ENCODE results near the gene LIX1L. TPM values are rescaled to one million over a fixed set of nuclear protein-coding genes. Genes with fewer than 3 reads are reported as not detected.

LIX1L gene
- total RNA-seq, 1 donor from 2014 or later, result 13.6 TPM

GRCh38 chr1:145974721-145975120, 16.9 kb upstream of the LIX1L start:
- H3K9me3 ChIP-seq (ENCODE audit: low read depth), result no peaks in the 10 kb centered on the region
- H3K27me3 ChIP-seq, result no peaks in the 10 kb centered on the region
- peaks cover 13% of the 10 kb centered on the region for H3F3A ChIP-seq (ENCODE audit: low read depth)
- H3K27ac ChIP-seq, result no peak overlapping the region
- Mint-ChIP-seq H3K4me3 (no peak overlapping the region), H3K27ac (no peak overlapping the region), H3K4me1 (no peaks in the 10 kb centered on the region), H3K27me3 (ENCODE audit: insufficient read depth, low read depth) (no peaks in the 10 kb centered on the region), H3K9me3 (no peaks in the 10 kb centered on the region), H3K36me3 (no peaks in the 10 kb centered on the region)
- H2AFZ ChIP-seq (replicated peaks), result no peak overlapping the region
- no peaks in the 10 kb centered on the region for H4K20me1 ChIP-seq (ENCODE audit: low read depth)
- no peak overlapping the region for H3K4me2 ChIP-seq
- no peak for DNase-seq (ENCODE audit: low spot score)
- H3K36me3 ChIP-seq, result no peaks in the 10 kb centered on the region
- no peak overlapping the region for H3K4me3 ChIP-seq
- H3K9ac ChIP-seq, result no peak overlapping the region
- no peak for TF ChIP-seq EZH2phosphoT487 (IDR thresholded peaks at IDR 0.05)
- TF ChIP-seq, protein P1, sequence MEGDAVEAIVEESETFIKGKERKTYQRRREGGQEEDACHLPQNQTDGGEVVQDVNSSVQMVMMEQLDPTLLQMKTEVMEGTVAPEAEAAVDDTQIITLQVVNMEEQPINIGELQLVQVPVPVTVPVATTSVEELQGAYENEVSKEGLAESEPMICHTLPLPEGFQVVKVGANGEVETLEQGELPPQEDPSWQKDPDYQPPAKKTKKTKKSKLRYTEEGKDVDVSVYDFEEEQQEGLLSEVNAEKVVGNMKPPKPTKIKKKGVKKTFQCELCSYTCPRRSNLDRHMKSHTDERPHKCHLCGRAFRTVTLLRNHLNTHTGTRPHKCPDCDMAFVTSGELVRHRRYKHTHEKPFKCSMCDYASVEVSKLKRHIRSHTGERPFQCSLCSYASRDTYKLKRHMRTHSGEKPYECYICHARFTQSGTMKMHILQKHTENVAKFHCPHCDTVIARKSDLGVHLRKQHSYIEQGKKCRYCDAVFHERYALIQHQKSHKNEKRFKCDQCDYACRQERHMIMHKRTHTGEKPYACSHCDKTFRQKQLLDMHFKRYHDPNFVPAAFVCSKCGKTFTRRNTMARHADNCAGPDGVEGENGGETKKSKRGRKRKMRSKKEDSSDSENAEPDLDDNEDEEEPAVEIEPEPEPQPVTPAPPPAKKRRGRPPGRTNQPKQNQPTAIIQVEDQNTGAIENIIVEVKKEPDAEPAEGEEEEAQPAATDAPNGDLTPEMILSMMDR (IDR thresholded peaks at IDR 0.05), result no peak
- TF ChIP-seq EZH2 (IDR thresholded peaks at IDR 0.05), result no peak
- H3K4me1 ChIP-seq, result peaks cover 11% of the 10 kb centered on the region
- H3K79me2 ChIP-seq (ENCODE audit: low read depth), result no peaks in the 10 kb centered on the region

DNA sequence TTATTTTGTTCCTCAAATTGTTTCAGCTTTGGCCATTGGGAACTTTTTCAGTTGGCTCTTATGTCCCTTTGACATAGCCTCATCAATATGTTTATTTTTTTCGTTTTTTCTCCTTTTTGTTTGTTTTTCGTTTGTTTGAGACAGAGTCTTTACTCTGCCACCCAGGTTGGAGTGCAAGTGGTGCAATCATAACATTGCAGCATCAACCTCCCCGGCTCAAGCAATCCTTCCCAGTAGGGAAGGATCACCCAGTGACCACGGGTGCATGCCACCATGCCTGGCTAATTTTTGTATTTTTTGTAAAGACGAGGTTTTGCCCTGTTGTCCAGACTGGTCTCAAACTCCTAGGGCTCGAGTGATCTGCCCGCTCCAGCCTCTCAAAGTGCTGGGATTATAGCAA, 14.8 kb upstream of the LIX1L start:
- H3K9ac ChIP-seq, result no peak overlapping the region
- H3K4me1 ChIP-seq, result peaks cover under 1% of the 10 kb centered on the region
- H3K27ac ChIP-seq, result no peak overlapping the region
- H3K4me2 ChIP-seq, result no peak overlapping the region
- H3K36me3 ChIP-seq, result no peaks in the 10 kb centered on the region
- H3K27me3 ChIP-seq, result no peaks in the 10 kb centered on the region
- no peaks in the 10 kb centered on the region for H3F3A ChIP-seq (ENCODE audit: low read depth)
- Mint-ChIP-seq H3K4me3 (no peak overlapping the region), H3K27me3 (ENCODE audit: insufficient read depth, low read depth) (no peaks in the 10 kb centered on the region), H3K36me3 (peaks cover 2% of the 10 kb centered on the region), H3K27ac (no peak overlapping the region), H3K9me3 (peaks cover 3% of the 10 kb centered on the region), H3K4me1 (no peaks in the 10 kb centered on the region)
- H3K4me3 ChIP-seq, result no peak overlapping the region
- H4K20me1 ChIP-seq (ENCODE audit: low read depth), result no peaks in the 10 kb centered on the region
- TF ChIP-seq EZH2 (IDR thresholded peaks at IDR 0.05) (no peak), EZH2phosphoT487 (IDR thresholded peaks at IDR 0.05) (no peak)
- TF ChIP-seq, protein P1 (IDR thresholded peaks at IDR 0.05), result no peak
- H3K79me2 ChIP-seq (ENCODE audit: low read depth), result no peaks in the 10 kb centered on the region
- H2AFZ ChIP-seq (replicated peaks), result no peak overlapping the region
- H3K9me3 ChIP-seq (ENCODE audit: low read depth), result peaks cover under 1% of the 10 kb centered on the region
- DNase-seq (ENCODE audit: low spot score), result no peak

DNA sequence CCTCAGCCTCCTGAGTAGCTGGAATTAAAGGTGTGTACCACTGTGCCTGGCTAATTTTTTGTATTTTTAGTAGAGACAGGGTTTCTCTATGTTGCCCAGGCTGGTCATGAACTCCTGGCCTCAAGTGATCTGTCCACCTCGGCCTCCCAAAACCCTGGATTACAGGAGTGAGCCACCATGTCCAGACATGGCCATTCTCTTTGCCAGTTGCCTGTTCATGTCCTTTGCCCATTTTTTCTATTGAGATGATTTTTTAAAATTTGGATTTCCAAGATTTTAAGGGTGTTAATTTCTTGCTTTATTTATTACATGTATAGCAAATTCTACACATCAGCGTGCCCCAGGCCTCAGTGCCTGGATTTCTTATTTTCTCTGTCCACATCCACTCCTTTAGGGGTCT, 9.5 kb upstream of the LIX1L start:
- no peak overlapping the region for H3K27ac ChIP-seq
- H3K9me3 ChIP-seq (ENCODE audit: low read depth), result peaks cover 6% of the 10 kb centered on the region
- peaks cover 10% of the 10 kb centered on the region for H3K9me3 Mint-ChIP-seq
- H3K4me1 ChIP-seq, result peaks cover 13% of the 10 kb centered on the region
- H3K36me3 ChIP-seq, result no peaks in the 10 kb centered on the region
- no peak overlapping the region for H2AFZ ChIP-seq (replicated peaks)
- H3K36me3 Mint-ChIP-seq, result peaks cover 2% of the 10 kb centered on the region
- H3K27me3 ChIP-seq, result peaks cover 28% of the 10 kb centered on the region
- no peak overlapping the region for H3K4me3 Mint-ChIP-seq
- no peak for DNase-seq (ENCODE audit: low spot score)
- peaks cover 28% of the 10 kb centered on the region for H3K4me1 Mint-ChIP-seq
- H3K79me2 ChIP-seq (ENCODE audit: low read depth), result no peaks in the 10 kb centered on the region
- TF ChIP-seq EZH2 (IDR thresholded peaks at IDR 0.05), result no peak
- H3K4me3 ChIP-seq, result no peak overlapping the region
- peaks cover 4% of the 10 kb centered on the region for H3K27me3 Mint-ChIP-seq (ENCODE audit: insufficient read depth, low read depth)
- peaks cover 12% of the 10 kb centered on the region for H3F3A ChIP-seq (ENCODE audit: low read depth)
- no peak overlapping the region for H3K27ac Mint-ChIP-seq
- no peaks in the 10 kb centered on the region for H4K20me1 ChIP-seq (ENCODE audit: low read depth)
- H3K9ac ChIP-seq, result no peak overlapping the region
- no peak overlapping the region for H3K4me2 ChIP-seq

DNA sequence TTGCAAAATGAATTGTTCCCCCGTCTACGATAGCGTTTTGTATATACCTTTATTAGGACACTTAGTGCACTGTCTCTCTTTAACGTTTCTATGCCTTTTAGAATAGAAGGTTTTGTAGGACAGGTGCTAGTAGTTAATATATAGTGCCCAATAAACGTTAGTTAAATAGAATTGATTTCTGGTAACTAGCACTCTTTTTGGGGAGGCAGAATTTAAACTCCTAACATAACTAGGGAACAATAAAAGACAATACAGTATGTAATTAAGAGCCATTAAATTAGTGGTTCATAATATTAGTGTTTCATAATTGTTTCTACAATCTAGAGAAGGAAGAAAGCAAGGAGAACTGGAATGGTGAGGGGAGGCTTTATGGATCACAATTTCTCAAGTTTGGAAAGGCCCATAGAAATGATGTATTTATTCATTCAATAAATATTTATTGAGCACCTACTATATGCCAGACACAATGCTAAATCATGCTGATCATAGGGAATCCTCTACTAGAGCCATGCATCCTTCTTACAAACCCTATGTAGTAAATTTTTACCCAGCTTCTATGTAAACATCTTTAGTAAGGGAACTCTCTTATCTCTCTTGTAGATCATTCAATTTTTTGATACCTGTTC, 7.4 kb upstream of the LIX1L start:
- Histone ChIP-seq H3K27ac (no peak overlapping the region), H3K9me3 (ENCODE audit: low read depth) (peaks cover 6% of the 10 kb centered on the region), H3K36me3 (no peaks in the 10 kb centered on the region), H4K20me1 (ENCODE audit: low read depth) (no peaks in the 10 kb centered on the region), H3K9ac (no peak overlapping the region), H2AFZ (replicated peaks) (peak overlapping the region; percentile 93), H3K79me2 (ENCODE audit: low read depth) (no peaks in the 10 kb centered on the region), H3F3A (ENCODE audit: low read depth) (peaks cover 12% of the 10 kb centered on the region), H3K4me3 (peak overlapping the region; percentile 67), H3K4me1 (peaks cover 27% of the 10 kb centered on the region), H3K4me2 (peak overlapping the region; percentile 84), H3K27me3 (peaks cover 48% of the 10 kb centered on the region)
- peaks cover 40% of the 10 kb centered on the region for H3K4me1 Mint-ChIP-seq
- peak overlapping the region; percentile 36 for H3K27ac Mint-ChIP-seq
- H3K9me3 Mint-ChIP-seq, result peaks cover 10% of the 10 kb centered on the region
- H3K36me3 Mint-ChIP-seq, result peaks cover 2% of the 10 kb centered on the region
- H3K4me3 Mint-ChIP-seq, result peak overlapping the region; percentile 93
- H3K27me3 Mint-ChIP-seq (ENCODE audit: insufficient read depth, low read depth), result peaks cover 11% of the 10 kb centered on the region
- no peak for DNase-seq (ENCODE audit: low spot score)
- TF ChIP-seq, protein P1 (IDR thresholded peaks at IDR 0.05), result no peak
- TF ChIP-seq EZH2phosphoT487 (IDR thresholded peaks at IDR 0.05) (no peak), EZH2 (IDR thresholded peaks at IDR 0.05) (no peak)
